ENCODE data around the gene PEX14. TPM values are rescaled to one million over a fixed set of nuclear protein-coding genes. Genes with fewer than 3 reads are reported as not detected.

Gene PEX14
- total RNA-seq, 1 donor from 2014 or later: 19.2 TPM

DNA sequence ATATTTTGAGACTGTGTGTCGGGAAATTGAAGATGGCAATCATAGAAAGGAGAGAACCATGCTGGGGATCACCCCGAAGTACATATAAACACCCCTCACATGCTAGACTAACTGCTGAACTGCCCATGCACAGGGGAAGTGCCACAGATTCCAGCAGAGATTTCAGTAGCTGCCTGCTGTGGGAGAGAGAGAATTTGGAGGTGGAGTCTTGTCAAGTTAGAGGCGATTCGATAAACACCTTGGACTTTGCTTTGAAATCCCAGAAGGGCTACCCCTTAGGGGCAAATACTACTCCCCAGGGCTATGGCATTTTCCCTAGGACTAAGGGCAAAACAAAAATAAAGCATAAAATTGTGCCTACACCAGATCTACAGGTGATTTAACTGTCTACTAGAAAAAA is 103.3 kb downstream of the PEX14 start:
- no peak for DNase-seq (ENCODE audit: low read depth)
- no peak overlapping the region for H3K4me3 ChIP-seq (ENCODE audit: low read depth, low read length)
- TF ChIP-seq CTCF (conservative IDR thresholded peaks at IDR 0.05; ENCODE audit: low read depth, low read length): no peak

- H3K4me3 ChIP-seq (ENCODE audit: low read depth, low read length): no peak overlapping the region
- DNase-seq (ENCODE audit: low read depth): no peak
- no peak for TF ChIP-seq CTCF (conservative IDR thresholded peaks at IDR 0.05; ENCODE audit: low read depth, low read length)
Observed at GRCh38 chr1:10583641-10584040, 108.9 kb downstream of the PEX14 start.

GRCh38 chr1:10585242-10585641 is 110.5 kb downstream of the PEX14 start:
- no peak for DNase-seq (ENCODE audit: low read depth)
- no peak overlapping the region for H3K4me3 ChIP-seq (ENCODE audit: low read depth, low read length)
- TF ChIP-seq CTCF (conservative IDR thresholded peaks at IDR 0.05; ENCODE audit: low read depth, low read length): no peak

GRCh38 chr1:10586125-10586524 is 111.4 kb downstream of the PEX14 start:
- H3K4me3 ChIP-seq (ENCODE audit: low read depth, low read length): no peak overlapping the region
- DNase-seq (ENCODE audit: low read depth): no peak
- peak; percentile 13 for TF ChIP-seq CTCF (conservative IDR thresholded peaks at IDR 0.05; ENCODE audit: low read depth, low read length)

- TF ChIP-seq CTCF (conservative IDR thresholded peaks at IDR 0.05; ENCODE audit: low read depth, low read length): no peak
- no peak for DNase-seq (ENCODE audit: low read depth)
Observed at GRCh38 chr1:10588640-10589039, 113.9 kb downstream of the PEX14 start.

GRCh38 chr1:10589074-10589473 is 114.3 kb downstream of the PEX14 start:
- no peak overlapping the region for H3K4me3 ChIP-seq (ENCODE audit: low read depth, low read length)
- DNase-seq (ENCODE audit: low read depth): no peak
- no peak for TF ChIP-seq CTCF (conservative IDR thresholded peaks at IDR 0.05; ENCODE audit: low read depth, low read length)

More at GRCh38 chr1:10588640-10589039, 113.9 kb downstream of the PEX14 start:
- H3K4me3 ChIP-seq (ENCODE audit: low read depth, low read length): no peak overlapping the region

GRCh38 chr1:10591010-10591409 is 116.3 kb downstream of the PEX14 start:
- H3K4me3 ChIP-seq (ENCODE audit: low read depth, low read length): no peak overlapping the region
- TF ChIP-seq CTCF (conservative IDR thresholded peaks at IDR 0.05; ENCODE audit: low read depth, low read length): no peak
- DNase-seq (ENCODE audit: low read depth): no peak

Data from epithelial cell of proximal tubule (primary cell).